Epithelial cell of esophagus (primary cell): ENCODE results near the gene HDC.

Experiments
- DNase-seq: peaks from one replicate; pipeline ENCODE4 v3.0.0; 2010; ENCODE audit warnings: low read depth
- H3K4me3 ChIP-seq: 2 replicates; pipeline ENCODE4 v1.5.1; 2011; ENCODE audit warnings: mild to moderate bottlenecking, low read length, control low read depth
- TF ChIP-seq, protein P1 (sequence below): IDR thresholded peaks from 2 replicates; pipeline ENCODE4 v1.5.1; 2011; ENCODE audit warnings: low read depth, mild to moderate bottlenecking, low read length, control low read depth, inconsistent platforms; ENCODE audit not compliant: insufficient read depth; ENCODE audit errors: missing control alignments

HDC gene

DNA sequence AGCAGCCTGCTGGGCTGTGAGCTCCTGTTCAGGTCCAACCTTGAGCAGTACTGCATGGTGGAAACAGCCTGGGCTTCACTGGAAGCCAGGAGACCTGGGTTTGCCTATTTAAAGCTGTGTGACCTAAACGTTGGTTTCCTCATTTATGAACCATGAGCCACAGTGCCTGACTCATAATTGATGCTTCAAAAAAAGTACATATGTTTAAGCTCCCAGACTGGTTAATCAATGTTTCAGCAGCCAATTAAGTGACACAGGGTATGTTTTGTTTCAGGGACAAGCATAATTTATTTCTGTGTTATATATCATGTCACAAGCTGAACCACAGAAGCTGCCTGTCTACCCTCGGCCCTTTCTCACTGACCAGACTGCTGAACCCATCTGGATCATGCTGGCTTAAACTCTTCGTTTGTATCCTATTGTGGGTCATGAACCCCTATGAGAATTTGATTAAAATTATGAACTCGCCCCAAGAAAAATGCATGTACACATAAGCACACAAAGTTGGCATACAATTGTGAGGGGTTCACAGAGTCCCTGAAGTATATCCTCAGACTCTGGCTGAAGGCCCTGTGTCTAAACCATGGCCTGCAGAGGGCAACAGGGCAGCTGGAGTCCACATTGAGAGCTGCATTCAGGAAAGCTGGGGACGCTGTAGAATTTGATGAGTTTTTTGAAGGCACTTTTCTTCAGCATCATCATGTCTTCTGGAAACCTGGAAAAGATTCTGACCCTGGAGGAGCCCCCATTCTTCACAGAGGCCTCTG is 23.7 kb downstream of the HDC start:
- TF ChIP-seq, protein P1, sequence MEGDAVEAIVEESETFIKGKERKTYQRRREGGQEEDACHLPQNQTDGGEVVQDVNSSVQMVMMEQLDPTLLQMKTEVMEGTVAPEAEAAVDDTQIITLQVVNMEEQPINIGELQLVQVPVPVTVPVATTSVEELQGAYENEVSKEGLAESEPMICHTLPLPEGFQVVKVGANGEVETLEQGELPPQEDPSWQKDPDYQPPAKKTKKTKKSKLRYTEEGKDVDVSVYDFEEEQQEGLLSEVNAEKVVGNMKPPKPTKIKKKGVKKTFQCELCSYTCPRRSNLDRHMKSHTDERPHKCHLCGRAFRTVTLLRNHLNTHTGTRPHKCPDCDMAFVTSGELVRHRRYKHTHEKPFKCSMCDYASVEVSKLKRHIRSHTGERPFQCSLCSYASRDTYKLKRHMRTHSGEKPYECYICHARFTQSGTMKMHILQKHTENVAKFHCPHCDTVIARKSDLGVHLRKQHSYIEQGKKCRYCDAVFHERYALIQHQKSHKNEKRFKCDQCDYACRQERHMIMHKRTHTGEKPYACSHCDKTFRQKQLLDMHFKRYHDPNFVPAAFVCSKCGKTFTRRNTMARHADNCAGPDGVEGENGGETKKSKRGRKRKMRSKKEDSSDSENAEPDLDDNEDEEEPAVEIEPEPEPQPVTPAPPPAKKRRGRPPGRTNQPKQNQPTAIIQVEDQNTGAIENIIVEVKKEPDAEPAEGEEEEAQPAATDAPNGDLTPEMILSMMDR = no peak
- no peak overlapping the region for H3K4me3 ChIP-seq
- peak; percentile 84 for DNase-seq

DNA sequence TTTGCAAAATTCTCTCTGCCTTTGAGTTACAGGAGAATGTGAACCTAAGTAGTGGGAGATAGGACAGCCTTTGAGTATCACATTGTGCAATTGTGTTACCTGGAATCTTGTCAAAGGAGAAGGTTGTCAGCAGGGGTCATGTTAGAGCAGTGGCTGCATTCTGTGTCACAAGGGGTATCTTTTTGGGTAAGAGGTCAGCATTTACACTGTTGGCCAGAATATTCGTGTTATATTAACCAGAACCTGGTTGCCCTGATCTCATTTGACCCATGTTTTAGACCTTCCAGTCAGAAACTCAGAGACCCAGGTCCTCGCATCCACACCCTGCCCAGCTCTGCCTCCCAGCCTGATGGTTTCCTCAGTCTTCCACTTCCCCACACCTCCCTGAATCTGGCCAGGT is 27.3 kb downstream of the HDC start:
- no peak overlapping the region for H3K4me3 ChIP-seq
- TF ChIP-seq, protein P1 = no peak
- DNase-seq = no peak

DNA sequence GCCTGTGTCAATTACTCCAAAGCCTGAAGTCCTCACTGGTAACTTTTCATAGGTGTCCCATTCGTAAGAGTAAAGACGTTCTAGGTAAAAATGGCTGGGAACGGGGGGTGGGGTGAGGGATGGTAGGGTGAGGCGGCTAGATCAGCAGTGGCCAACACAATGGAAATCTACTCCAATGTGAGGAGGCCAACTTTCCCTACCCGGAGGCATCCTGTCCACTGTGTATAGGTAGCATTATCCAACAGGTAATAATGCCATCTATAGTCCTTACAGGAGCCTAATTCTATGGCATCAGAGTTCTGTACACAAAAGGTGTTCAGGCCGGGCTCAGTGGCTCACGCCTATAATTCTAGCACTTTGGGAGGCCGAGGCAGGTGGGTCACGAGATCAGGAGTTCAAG is 29.1 kb downstream of the HDC start:
- TF ChIP-seq, protein P1 = no peak
- DNase-seq = no peak
- no peak overlapping the region for H3K4me3 ChIP-seq

DNA sequence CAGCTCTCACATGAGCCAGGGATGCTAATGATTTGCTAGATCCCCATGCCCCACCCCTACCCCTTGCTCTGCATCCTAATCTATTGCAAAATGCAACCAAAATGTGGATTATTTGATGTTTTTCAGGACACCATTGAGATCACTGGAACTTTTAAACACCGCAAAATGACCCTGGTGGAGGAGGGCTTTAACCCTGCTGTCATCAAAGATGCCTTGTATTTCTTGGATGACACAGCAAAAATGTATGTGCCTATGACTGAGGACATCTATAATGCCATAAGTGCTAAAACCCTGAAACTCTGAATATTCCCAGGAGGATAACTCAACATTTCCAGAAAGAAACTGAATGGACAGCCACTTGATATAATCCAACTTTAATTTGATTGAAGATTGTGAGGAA is 29.7 kb downstream of the HDC start:
- no peak for DNase-seq
- TF ChIP-seq, protein P1 = no peak
- no peak overlapping the region for H3K4me3 ChIP-seq

DNA sequence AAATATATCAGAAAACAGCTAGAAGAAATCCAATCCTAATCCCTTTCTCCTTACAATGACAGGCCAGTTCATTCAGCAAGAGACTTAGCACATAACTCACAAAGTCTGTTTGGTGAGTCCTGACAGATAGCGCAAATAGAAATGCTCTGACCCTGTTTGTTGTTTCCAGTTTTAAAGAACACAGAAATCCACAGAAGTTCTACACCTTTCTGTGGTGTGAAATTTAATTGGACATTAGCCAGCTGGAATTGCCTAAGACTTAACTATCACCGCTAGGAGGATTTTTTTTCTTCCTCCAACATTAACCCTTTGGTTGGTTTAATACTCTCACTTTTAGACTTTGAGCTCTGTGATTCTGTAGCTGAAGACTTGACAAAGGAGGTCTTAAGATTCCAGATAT is 30.8 kb downstream of the HDC start:
- DNase-seq = peak; percentile 49
- no peak overlapping the region for H3K4me3 ChIP-seq
- TF ChIP-seq, protein P1 = peak; percentile 18

DNA sequence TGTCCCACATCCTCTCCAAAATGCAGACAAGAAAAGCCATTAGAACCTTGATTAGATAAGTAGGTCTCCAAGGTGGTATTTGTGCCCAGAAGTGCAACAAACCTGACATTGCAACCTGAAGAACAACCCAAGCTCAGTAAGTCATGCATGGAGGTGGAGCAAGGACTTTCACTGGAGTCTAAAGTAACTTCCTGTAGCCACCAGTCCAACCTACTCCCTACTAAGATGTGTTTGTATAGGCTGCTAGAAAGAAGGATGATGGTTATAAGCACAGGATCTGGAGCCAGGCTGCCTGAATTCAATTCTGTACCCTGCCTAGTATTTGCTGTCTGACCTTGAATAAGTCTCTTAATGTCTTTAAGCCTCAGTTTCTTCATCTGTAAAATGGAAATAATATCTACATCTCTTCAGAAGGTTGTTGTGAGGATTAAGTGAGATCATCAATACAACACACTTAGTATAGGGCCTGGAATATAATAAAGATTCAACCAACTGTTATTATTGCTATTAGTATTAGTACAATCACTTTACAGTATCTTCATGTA is 32.3 kb downstream of the HDC start:
- no peak overlapping the region for H3K4me3 ChIP-seq
- TF ChIP-seq, protein P1 = no peak
- no peak for DNase-seq

DNA sequence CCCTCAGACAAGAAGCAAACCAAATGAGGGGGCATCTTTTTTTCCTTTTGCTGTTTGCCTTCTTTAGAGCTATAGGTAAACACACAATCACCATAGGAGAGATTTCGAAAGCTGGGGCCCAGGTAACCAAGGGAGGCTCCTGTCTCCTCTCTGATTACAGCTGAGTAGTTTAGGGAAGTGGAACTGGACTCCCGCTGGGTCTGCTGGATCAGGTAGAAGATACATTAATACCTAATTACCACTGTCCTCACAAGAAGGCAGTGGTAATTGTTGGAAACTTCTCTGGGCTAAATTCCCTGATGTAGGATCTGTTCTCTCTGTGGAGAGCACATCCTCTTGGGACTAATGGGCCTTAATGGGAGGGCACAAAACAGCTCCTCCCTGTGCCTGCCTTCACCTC is 32.7 kb downstream of the HDC start:
- no peak overlapping the region for H3K4me3 ChIP-seq

More for the DNA sequence above, 32.7 kb downstream of the HDC start:
- TF ChIP-seq, protein P1 = no peak
- DNase-seq = no peak
